Type B pancreatic cell (in vitro differentiated cells): ENCODE results near the gene CADM4. TPM values are rescaled to one million over a fixed set of nuclear protein-coding genes. Genes with fewer than 3 reads are reported as not detected.
A peak's percentile ranks its signal among the peaks of the same experiment; 100 is the strongest.

Experiments used
- DNase-seq: peaks from one replicate; pipeline ENCODE4 v3.0.0; 2021; ENCODE audit warnings: mixed read lengths; ENCODE audit not compliant: unreplicated experiment; ENCODE audit errors: extremely low spot score
- H3K27ac Mint-ChIP-seq: 2 replicates; pipeline ENCODE4 v1.8.0; 2021; ENCODE audit warnings: mild to moderate bottlenecking, mixed read lengths
- H3K27me3 Mint-ChIP-seq: 2 replicates; pipeline ENCODE4 v1.8.0; 2021; ENCODE audit warnings: mixed read lengths
- H3K36me3 Mint-ChIP-seq: 2 replicates; pipeline ENCODE4 v1.8.0; 2021; ENCODE audit warnings: mixed read lengths
- H3K4me1 Mint-ChIP-seq: one replicate; pipeline ENCODE4 v1.8.0; 2021; ENCODE audit warnings: mixed read lengths; ENCODE audit not compliant: unreplicated experiment
- H3K4me3 Mint-ChIP-seq: 2 replicates; pipeline ENCODE4 v1.8.0; 2021; ENCODE audit warnings: mild to moderate bottlenecking, mixed read lengths
- H3K9me3 Mint-ChIP-seq: 2 replicates; pipeline ENCODE4 v1.8.0; 2021; ENCODE audit warnings: mixed read lengths
- CTCF ChIP-seq: fragments of 200-600 bp; sonication (generic); conservative IDR thresholded peaks from 2 replicates; pipeline ENCODE4 v1.5.0; 2021; ENCODE audit warnings: antibody characterized with exemption, mild to moderate bottlenecking
- total RNA-seq: library from RNA; stranded (reverse); gene quantifications from 2 replicates; pipeline ENCODE4 v1.2.1, GENCODE V29; 2021; ENCODE audit warnings: low replicate concordance

CADM4 gene
- total RNA-seq, 1 donor from 2014 or later = 37.9 TPM

- no peak for TF ChIP-seq CTCF
- peak overlapping the region; percentile 94 for H3K4me3 Mint-ChIP-seq
- peaks cover 27% of the 10 kb centered on the region for H3K36me3 Mint-ChIP-seq
- DNase-seq = peak; percentile 98
- H3K9me3 Mint-ChIP-seq = no peaks in the 10 kb centered on the region
- peaks cover 32% of the 10 kb centered on the region for H3K4me1 Mint-ChIP-seq
- H3K27me3 Mint-ChIP-seq = peaks cover 35% of the 10 kb centered on the region
- H3K27ac Mint-ChIP-seq = peak overlapping the region; percentile 96
Measured at GRCh38 chr19:43668406-43669109, 28.9 kb upstream of the CADM4 start.

- H3K4me3 Mint-ChIP-seq = peak overlapping the region; percentile 94
- peak overlapping the region; percentile 96 for H3K27ac Mint-ChIP-seq
- DNase-seq = no peak
- H3K36me3 Mint-ChIP-seq = peaks cover 27% of the 10 kb centered on the region
- H3K27me3 Mint-ChIP-seq = peaks cover 35% of the 10 kb centered on the region
- H3K4me1 Mint-ChIP-seq = peaks cover 32% of the 10 kb centered on the region
- no peak for TF ChIP-seq CTCF
- no peaks in the 10 kb centered on the region for H3K9me3 Mint-ChIP-seq
Measured at GRCh38 chr19:43667876-43668405, 28.3 kb upstream of the CADM4 start.

GRCh38 chr19:43667126-43667875 lies 27.7 kb upstream of the CADM4 start:
- Mint-ChIP-seq H3K27me3 (peaks cover 34% of the 10 kb centered on the region), H3K9me3 (no peaks in the 10 kb centered on the region)
- no peak for DNase-seq

GRCh38 chr19:43664018-43664417 lies 24.4 kb upstream of the CADM4 start:
- no peak overlapping the region for H3K27ac Mint-ChIP-seq
- no peak for TF ChIP-seq CTCF
- H3K36me3 Mint-ChIP-seq = peaks cover 54% of the 10 kb centered on the region
- no peaks in the 10 kb centered on the region for H3K9me3 Mint-ChIP-seq
- peaks cover 11% of the 10 kb centered on the region for H3K27me3 Mint-ChIP-seq
- H3K4me3 Mint-ChIP-seq = no peak overlapping the region
- no peak for DNase-seq
- H3K4me1 Mint-ChIP-seq = peaks cover 17% of the 10 kb centered on the region

More at GRCh38 chr19:43667126-43667875, 27.7 kb upstream of the CADM4 start:
- Mint-ChIP-seq H3K27ac (peak overlapping the region; percentile 96), H3K4me3 (peak overlapping the region; percentile 94), H3K36me3 (peaks cover 34% of the 10 kb centered on the region), H3K4me1 (peaks cover 31% of the 10 kb centered on the region)
- TF ChIP-seq CTCF = no peak

GRCh38 chr19:43662487-43662886 lies 22.8 kb upstream of the CADM4 start:
- peak; percentile 64 for TF ChIP-seq CTCF
- peaks cover 9% of the 10 kb centered on the region for H3K4me1 Mint-ChIP-seq
- no peak overlapping the region for H3K4me3 Mint-ChIP-seq
- H3K27ac Mint-ChIP-seq = no peak overlapping the region
- no peak for DNase-seq
- peaks cover 53% of the 10 kb centered on the region for H3K36me3 Mint-ChIP-seq
- no peaks in the 10 kb centered on the region for H3K27me3 Mint-ChIP-seq
- H3K9me3 Mint-ChIP-seq = no peaks in the 10 kb centered on the region
